NCI-H146 (cell line): ENCODE results near the gene CYP17A1.

Experiments
- DNase-seq: peaks from one replicate; lab custom pipeline; 2025; lab: John Stamatoyannopoulos, UW

Gene CYP17A1

GRCh38 chr10:102804382-102805055 is 32.7 kb downstream of the CYP17A1 start:
- DNase-seq = no peak

- DNase-seq = no peak
These were observed 34.2 kb downstream of the CYP17A1 start for GRCh38 chr10:102802920-102803534.

- DNase-seq = no peak
These were observed 35.2 kb downstream of the CYP17A1 start for GRCh38 chr10:102801978-102802377.

GRCh38 chr10:102801496-102801895 is 35.7 kb downstream of the CYP17A1 start:
- no peak for DNase-seq

- no peak for DNase-seq
These were observed 36.4 kb downstream of the CYP17A1 start for GRCh38 chr10:102800611-102801335.

GRCh38 chr10:102799691-102800471 is 37.3 kb downstream of the CYP17A1 start:
- DNase-seq = no peak

GRCh38 chr10:102796407-102797176 is 40.6 kb downstream of the CYP17A1 start:
- no peak for DNase-seq

GRCh38 chr10:102795453-102796406 is 41.5 kb downstream of the CYP17A1 start:
- DNase-seq = no peak

- no peak for DNase-seq
These were observed 45.3 kb downstream of the CYP17A1 start for GRCh38 chr10:102791754-102792395.

GRCh38 chr10:102785818-102786217 is 51.4 kb downstream of the CYP17A1 start:
- DNase-seq = no peak

- no peak for DNase-seq
These were observed 53.6 kb downstream of the CYP17A1 start for GRCh38 chr10:102783568-102783967.

- no peak for DNase-seq
These were observed 54.3 kb downstream of the CYP17A1 start for GRCh38 chr10:102782673-102783551.

GRCh38 chr10:102781921-102782557 is 55.2 kb downstream of the CYP17A1 start:
- DNase-seq = no peak

GRCh38 chr10:102781090-102781920 is 55.9 kb downstream of the CYP17A1 start:
- DNase-seq = no peak
